ENCODE data around the gene TTYH1.
A peak's percentile ranks its signal among the peaks of the same experiment; 100 is the strongest.

The TTYH1 gene

GRCh38 chr19:54436031-54436523 lies 20.8 kb downstream of the TTYH1 start:
- TF ChIP-seq TCF12 (IDR thresholded peaks at IDR 0.05; ENCODE audit: low read depth) (no peak), USF1 (IDR thresholded peaks at IDR 0.05) (no peak), CREB1 (IDR thresholded peaks at IDR 0.05; ENCODE audit: low read depth) (no peak), TAF1 (IDR thresholded peaks at IDR 0.05; ENCODE audit: low read depth) (no peak), EP300 (IDR thresholded peaks at IDR 0.05; ENCODE audit: borderline replicate concordance) (no peak), RAD21 (IDR thresholded peaks at IDR 0.05; ENCODE audit: low read depth) (no peak), EGR1 (IDR thresholded peaks at IDR 0.05) (no peak), YY1 (IDR thresholded peaks at IDR 0.05; ENCODE audit: low read depth) (no peak), ZBTB7A (IDR thresholded peaks at IDR 0.05; ENCODE audit: low read depth) (no peak), TEAD4 (IDR thresholded peaks at IDR 0.05) (no peak), FOXM1 (IDR thresholded peaks at IDR 0.05; ENCODE audit: borderline replicate concordance, low read depth) (no peak), CEBPB (IDR thresholded peaks at IDR 0.05) (no peak)
- TF ChIP-seq, protein P1, sequence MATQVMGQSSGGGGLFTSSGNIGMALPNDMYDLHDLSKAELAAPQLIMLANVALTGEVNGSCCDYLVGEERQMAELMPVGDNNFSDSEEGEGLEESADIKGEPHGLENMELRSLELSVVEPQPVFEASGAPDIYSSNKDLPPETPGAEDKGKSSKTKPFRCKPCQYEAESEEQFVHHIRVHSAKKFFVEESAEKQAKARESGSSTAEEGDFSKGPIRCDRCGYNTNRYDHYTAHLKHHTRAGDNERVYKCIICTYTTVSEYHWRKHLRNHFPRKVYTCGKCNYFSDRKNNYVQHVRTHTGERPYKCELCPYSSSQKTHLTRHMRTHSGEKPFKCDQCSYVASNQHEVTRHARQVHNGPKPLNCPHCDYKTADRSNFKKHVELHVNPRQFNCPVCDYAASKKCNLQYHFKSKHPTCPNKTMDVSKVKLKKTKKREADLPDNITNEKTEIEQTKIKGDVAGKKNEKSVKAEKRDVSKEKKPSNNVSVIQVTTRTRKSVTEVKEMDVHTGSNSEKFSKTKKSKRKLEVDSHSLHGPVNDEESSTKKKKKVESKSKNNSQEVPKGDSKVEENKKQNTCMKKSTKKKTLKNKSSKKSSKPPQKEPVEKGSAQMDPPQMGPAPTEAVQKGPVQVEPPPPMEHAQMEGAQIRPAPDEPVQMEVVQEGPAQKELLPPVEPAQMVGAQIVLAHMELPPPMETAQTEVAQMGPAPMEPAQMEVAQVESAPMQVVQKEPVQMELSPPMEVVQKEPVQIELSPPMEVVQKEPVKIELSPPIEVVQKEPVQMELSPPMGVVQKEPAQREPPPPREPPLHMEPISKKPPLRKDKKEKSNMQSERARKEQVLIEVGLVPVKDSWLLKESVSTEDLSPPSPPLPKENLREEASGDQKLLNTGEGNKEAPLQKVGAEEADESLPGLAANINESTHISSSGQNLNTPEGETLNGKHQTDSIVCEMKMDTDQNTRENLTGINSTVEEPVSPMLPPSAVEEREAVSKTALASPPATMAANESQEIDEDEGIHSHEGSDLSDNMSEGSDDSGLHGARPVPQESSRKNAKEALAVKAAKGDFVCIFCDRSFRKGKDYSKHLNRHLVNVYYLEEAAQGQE (IDR thresholded peaks at IDR 0.05; ENCODE audit: low read depth) = no peak
- TF ChIP-seq, protein P2, sequence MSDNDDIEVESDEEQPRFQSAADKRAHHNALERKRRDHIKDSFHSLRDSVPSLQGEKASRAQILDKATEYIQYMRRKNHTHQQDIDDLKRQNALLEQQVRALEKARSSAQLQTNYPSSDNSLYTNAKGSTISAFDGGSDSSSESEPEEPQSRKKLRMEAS (IDR thresholded peaks at IDR 0.05) = no peak

- TF ChIP-seq ZBTB7A (IDR thresholded peaks at IDR 0.05; ENCODE audit: low read depth) (no peak), RAD21 (IDR thresholded peaks at IDR 0.05; ENCODE audit: low read depth) (no peak), CREB1 (IDR thresholded peaks at IDR 0.05; ENCODE audit: low read depth) (no peak), USF1 (IDR thresholded peaks at IDR 0.05) (no peak), TAF1 (IDR thresholded peaks at IDR 0.05; ENCODE audit: low read depth) (no peak), EGR1 (IDR thresholded peaks at IDR 0.05) (no peak), EP300 (IDR thresholded peaks at IDR 0.05; ENCODE audit: borderline replicate concordance) (no peak), NFIC (IDR thresholded peaks at IDR 0.05) (no peak), TCF12 (IDR thresholded peaks at IDR 0.05; ENCODE audit: low read depth) (no peak), TEAD4 (IDR thresholded peaks at IDR 0.05) (no peak), FOXM1 (IDR thresholded peaks at IDR 0.05; ENCODE audit: borderline replicate concordance, low read depth) (no peak)
- TF ChIP-seq, protein P1 (IDR thresholded peaks at IDR 0.05; ENCODE audit: low read depth) = no peak
These were observed 21.5 kb downstream of the TTYH1 start for GRCh38 chr19:54436628-54437252.

- peak; percentile 48; the same call in 1 of the 2 replicates for TF ChIP-seq RAD21 (IDR thresholded peaks at IDR 0.05; ENCODE audit: low read depth)
- no peak for TF ChIP-seq EP300 (IDR thresholded peaks at IDR 0.05; ENCODE audit: borderline replicate concordance)
These were observed 24.0 kb downstream of the TTYH1 start for GRCh38 chr19:54439174-54439851.

GRCh38 chr19:54440641-54441040 lies 25.4 kb downstream of the TTYH1 start:
- no peak for TF ChIP-seq FOXM1 (IDR thresholded peaks at IDR 0.05; ENCODE audit: borderline replicate concordance, low read depth)
- no peak for TF ChIP-seq TEAD4 (IDR thresholded peaks at IDR 0.05)
- no peak for TF ChIP-seq EGR1 (IDR thresholded peaks at IDR 0.05)
- TF ChIP-seq, protein P2 (IDR thresholded peaks at IDR 0.05) = no peak

GRCh38 chr19:54444737-54445136 lies 29.5 kb downstream of the TTYH1 start:
- TF ChIP-seq YY1 (IDR thresholded peaks at IDR 0.05; ENCODE audit: low read depth) (no peak), TCF12 (IDR thresholded peaks at IDR 0.05; ENCODE audit: low read depth) (no peak), USF1 (IDR thresholded peaks at IDR 0.05) (no peak), TAF1 (IDR thresholded peaks at IDR 0.05; ENCODE audit: low read depth) (no peak), TEAD4 (IDR thresholded peaks at IDR 0.05) (no peak), ZBTB7A (IDR thresholded peaks at IDR 0.05; ENCODE audit: low read depth) (no peak), CREB1 (IDR thresholded peaks at IDR 0.05; ENCODE audit: low read depth) (no peak), FOXM1 (IDR thresholded peaks at IDR 0.05; ENCODE audit: borderline replicate concordance, low read depth) (no peak), CEBPB (IDR thresholded peaks at IDR 0.05) (no peak), NFIC (IDR thresholded peaks at IDR 0.05) (no peak), EGR1 (IDR thresholded peaks at IDR 0.05) (no peak), EP300 (IDR thresholded peaks at IDR 0.05; ENCODE audit: borderline replicate concordance) (no peak), RAD21 (IDR thresholded peaks at IDR 0.05; ENCODE audit: low read depth) (no peak)
- TF ChIP-seq, protein P1 (IDR thresholded peaks at IDR 0.05; ENCODE audit: low read depth) = no peak
- TF ChIP-seq, protein P2 (IDR thresholded peaks at IDR 0.05) = no peak

Measured in Ishikawa (cell line).